BJ (cell line): ENCODE measurements around the gene RCN1. TPM values are rescaled to one million over a fixed set of nuclear protein-coding genes. Genes with fewer than 3 reads are reported as not detected.
"Not testable (repeated sequence)": the region's sequence is repeated elsewhere in the genome, so short reads cannot be mapped to it uniquely, and the experiment has no call there.

Experiments
- CTCF ChIA-PET: fragments of 350-600 bp; formaldehyde crosslinking; extraction: SDS; loops from one replicate; lab custom pipeline; 2021; ENCODE audit warnings: antibody characterized with exemption, inconsistent platforms; lab: Yijun Ruan, JAX
- POLR2A ChIA-PET: fragments of 300-600 bp; sonication (Branson Sonifier 250); formaldehyde crosslinking; extraction: SDS; loops from one replicate; lab custom pipeline; 2021; ENCODE audit warnings: antibody characterized with exemption; lab: Charles Lee
- DNase-seq: peaks from one replicate; pipeline ENCODE4 v3.0.0-alpha.2; 2011; ENCODE audit warnings: low read depth
- H3K27me3 ChIP-seq: 2 replicates; pipeline ENCODE4 v1.6.0; 2011; ENCODE audit warnings: low read length; ENCODE audit not compliant: control insufficient read depth, insufficient read depth
- H3K36me3 ChIP-seq: 2 replicates; pipeline ENCODE4 v1.5.1; 2011; ENCODE audit warnings: low read length; ENCODE audit not compliant: control insufficient read depth, insufficient read depth
- H3K4me3 ChIP-seq: 2 replicates; pipeline ENCODE4 v1.5.1; 2011; ENCODE audit warnings: low read depth, mild to moderate bottlenecking, control low read depth, low read length
- CTCF ChIP-seq: IDR thresholded peaks from 2 replicates; pipeline ENCODE4 v1.5.1; 2011; ENCODE audit warnings: low read depth, mild to moderate bottlenecking, control low read depth, inconsistent platforms, low read length, moderate library complexity; ENCODE audit not compliant: insufficient read depth
- polyA plus RNA-seq: library from polyadenylated mRNA; depleted of rRNA; stranded (reverse); fragments of >200 nt; gene quantifications from 2 replicates; pipeline ENCODE4 v1.2.3, GENCODE V29; 2011

The RCN1 gene
- polyA plus RNA-seq, 1 experiment = 131 TPM

GRCh38 chr11:32094923-32095322 lies 4.0 kb downstream of the RCN1 start:
- Histone ChIP-seq H3K27me3 (no peaks in the 10 kb centered on the region), H3K4me3 (no peak overlapping the region), H3K36me3 (peaks cover 16% of the 10 kb centered on the region)
- DNase-seq = no peak
- TF ChIP-seq CTCF = no peak
- CTCF ChIA-PET = interaction anchor here (1.1 kb wide), 1 partner anchor 9 kb away, joined by 3 read pairs; no protein-coding TSS in a partner anchor
- POLR2A ChIA-PET = interaction anchor here (0.6 kb wide), 1 partner anchor 19 kb away, joined by 3 read pairs; no protein-coding TSS in a partner anchor

- no peak for TF ChIP-seq CTCF
- DNase-seq = no peak
- CTCF ChIA-PET = no interaction called here
Observed at GRCh38 chr11:32098142-32098903, 7.4 kb downstream of the RCN1 start.

GRCh38 chr11:32099516-32099915 lies 8.6 kb downstream of the RCN1 start:
- no peak for TF ChIP-seq CTCF
- no peaks in the 10 kb centered on the region for H3K27me3 ChIP-seq
- H3K36me3 ChIP-seq = peaks cover 39% of the 10 kb centered on the region
- POLR2A ChIA-PET = no interaction called here
- no peak overlapping the region for H3K4me3 ChIP-seq
- no peak for DNase-seq
- CTCF ChIA-PET = no interaction called here

More at GRCh38 chr11:32098142-32098903, 7.4 kb downstream of the RCN1 start:
- POLR2A ChIA-PET = no interaction called here
- peaks cover 35% of the 10 kb centered on the region for H3K36me3 ChIP-seq
- H3K27me3 ChIP-seq = no peaks in the 10 kb centered on the region
- H3K4me3 ChIP-seq = no peak overlapping the region

- no peak for DNase-seq
- Histone ChIP-seq H3K4me3 (no peak overlapping the region), H3K36me3 (peaks cover 39% of the 10 kb centered on the region), H3K27me3 (no peaks in the 10 kb centered on the region)
- POLR2A ChIA-PET = no interaction called here
- CTCF ChIA-PET = interaction anchor here (1.5 kb wide), 1 partner anchor 48 kb away, joined by 8 read pairs; no protein-coding TSS in a partner anchor
- TF ChIP-seq CTCF = no peak
Observed at GRCh38 chr11:32100495-32100894, 9.6 kb downstream of the RCN1 start.

GRCh38 chr11:32101791-32102190 lies 10.9 kb downstream of the RCN1 start:
- ChIA-PET POLR2A (no interaction called here), CTCF (interaction anchor here (1.2 kb wide), 1 partner anchor 49 kb away, joined by 3 read pairs; no protein-coding TSS in a partner anchor)
- Histone ChIP-seq H3K27me3 (no peaks in the 10 kb centered on the region), H3K4me3 (no peak overlapping the region), H3K36me3 (peaks cover 42% of the 10 kb centered on the region)
- TF ChIP-seq CTCF = no peak
- DNase-seq = no peak

- DNase-seq, POLR2A ChIA-PET, H3K27me3 ChIP-seq, H3K4me3 ChIP-seq: not testable (repeated sequence)
- CTCF ChIA-PET = interaction anchor here (1.2 kb wide), 2 partner anchors 50 to 73 kb away, joined by 3 read pairs; no protein-coding TSS in a partner anchor
- peaks cover 36% of the 10 kb centered on the region for H3K36me3 ChIP-seq
Observed at GRCh38 chr11:32103121-32103719, 12.3 kb downstream of the RCN1 start.
